GM21390 (cell line): ENCODE results near the gene SMCO1.
"Not testable (repeated sequence)": the region's sequence is repeated elsewhere in the genome, so short reads cannot be mapped to it uniquely, and the experiment has no call there.

Source experiments
- ATAC-seq: cut with Tn5 transposase; IDR thresholded peaks from one replicate; pipeline ENCODE4 v1.9.1; 2021; ENCODE audit not compliant: unreplicated experiment

Gene SMCO1

GRCh38 chr3:196523841-196524240 is 8.7 kb upstream of the SMCO1 start:
- ATAC-seq: no peak

GRCh38 chr3:196521291-196521690 is 6.1 kb upstream of the SMCO1 start:
- not testable (repeated sequence) for ATAC-seq

DNA sequence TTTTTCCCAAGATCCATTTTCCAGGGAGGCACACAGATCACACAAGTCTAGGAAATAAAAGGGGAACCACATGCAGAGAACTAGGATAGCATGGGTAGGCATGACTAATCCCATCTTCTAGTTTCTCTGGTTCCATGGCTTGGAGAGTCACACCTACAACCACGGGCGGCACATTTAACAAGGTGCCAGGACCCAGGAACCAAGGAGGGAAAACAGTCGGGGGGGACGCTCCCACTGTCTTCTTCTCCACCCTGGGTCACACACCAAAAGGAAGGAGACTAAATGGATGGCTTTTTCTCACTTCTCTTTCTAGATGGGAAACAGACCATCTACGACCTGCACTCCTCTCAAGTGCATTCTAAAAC is 4.6 kb upstream of the SMCO1 start:
- ATAC-seq: no peak

DNA sequence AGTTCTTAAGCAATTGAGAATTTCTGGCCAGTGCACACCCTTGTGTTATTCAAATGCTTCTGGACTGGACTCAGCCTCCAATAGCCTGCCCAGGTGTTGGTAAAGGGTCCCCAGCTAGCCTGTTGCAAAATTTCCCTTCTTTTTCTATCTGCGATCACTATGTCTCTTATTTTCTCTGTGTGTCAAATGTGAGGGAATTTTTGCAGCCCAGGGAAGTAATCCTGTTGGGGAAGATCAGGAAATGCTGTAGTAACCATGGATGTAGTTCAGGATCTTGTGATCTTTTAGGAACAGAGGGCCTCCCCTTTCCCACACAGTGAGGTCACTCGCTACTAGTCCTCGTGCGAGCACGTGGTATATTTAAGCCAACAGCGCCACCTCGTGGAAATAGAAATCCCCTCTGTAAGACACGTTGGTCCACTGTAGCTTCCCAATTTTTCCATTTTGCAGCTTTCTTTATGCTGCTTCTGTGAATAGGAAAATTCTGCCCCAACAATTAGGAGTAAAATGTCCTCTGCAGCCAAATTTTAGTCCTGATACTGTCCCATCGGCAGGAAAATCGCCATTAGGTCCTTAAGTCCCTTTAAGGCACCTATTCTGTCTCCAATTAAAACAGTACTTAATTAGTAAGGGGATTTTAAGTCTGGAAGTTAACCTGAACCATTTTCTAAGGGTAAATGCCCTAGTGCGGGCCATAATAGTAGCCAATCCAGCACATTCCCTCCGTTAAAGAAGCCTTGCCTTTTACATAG is 4.0 kb upstream of the SMCO1 start:
- no peak for ATAC-seq

- ATAC-seq: no peak
Observed at GRCh38 chr3:196517919-196518318, 2.8 kb upstream of the SMCO1 start.

GRCh38 chr3:196517162-196517800 is 2.1 kb upstream of the SMCO1 start:
- ATAC-seq: no peak

DNA sequence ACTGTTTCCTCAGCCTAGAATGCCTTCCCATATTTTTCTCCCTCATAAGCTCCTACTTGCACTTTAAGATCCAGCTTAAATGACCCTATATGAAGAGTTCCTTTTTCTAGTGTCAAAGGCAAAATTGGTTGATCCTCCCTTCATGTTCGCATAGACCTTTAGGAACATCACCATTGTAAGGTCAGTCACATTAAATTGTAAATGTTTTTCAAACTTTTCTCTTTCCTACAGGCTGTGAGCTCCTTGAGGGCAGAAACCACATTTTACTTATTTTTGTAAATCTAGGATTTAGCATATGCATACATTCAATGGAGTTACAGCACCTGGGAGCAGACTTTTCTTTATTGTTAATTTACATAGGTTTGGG is 813 bp downstream of the SMCO1 start:
- ATAC-seq: no peak

- ATAC-seq: no peak
Observed at GRCh38 chr3:196513697-196514349, 1.3 kb downstream of the SMCO1 start.

DNA sequence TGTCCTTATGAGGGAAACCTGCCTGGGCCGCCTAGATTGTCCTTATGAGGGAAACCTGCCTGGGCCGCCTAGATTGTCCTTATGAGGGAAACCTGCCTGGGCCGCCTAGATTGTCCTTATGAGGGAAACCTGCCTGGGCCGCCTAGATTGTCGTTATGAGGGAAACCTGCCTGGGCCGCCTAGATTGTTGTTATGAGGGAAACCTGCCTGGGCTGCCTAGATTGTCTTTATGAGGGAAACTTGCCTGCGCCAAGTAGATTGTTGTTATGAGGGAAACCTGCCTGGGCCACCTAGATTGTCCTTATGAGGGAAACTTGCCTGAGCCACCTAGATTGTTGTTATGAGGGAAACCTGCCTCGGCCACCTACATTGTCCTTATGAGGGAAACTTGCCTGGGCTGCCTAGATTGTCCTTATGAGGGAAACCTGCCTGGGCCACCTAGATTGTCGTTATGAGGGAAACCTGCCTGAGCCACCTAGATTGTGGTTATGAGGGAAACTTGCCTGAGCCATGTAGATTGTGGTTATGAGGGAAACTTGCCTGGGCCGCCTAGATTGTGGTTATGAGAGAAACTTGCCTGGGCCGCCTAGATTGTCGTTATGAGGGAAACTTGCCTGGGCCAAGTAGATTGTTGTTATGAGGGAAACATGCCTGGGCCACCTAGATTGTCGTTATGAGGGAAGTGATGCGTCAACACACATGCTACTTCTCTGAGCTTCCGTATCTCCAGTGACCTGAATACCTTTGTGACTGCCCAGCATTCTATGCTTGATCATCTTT is 3.3 kb downstream of the SMCO1 start:
- ATAC-seq: not testable (repeated sequence)

DNA sequence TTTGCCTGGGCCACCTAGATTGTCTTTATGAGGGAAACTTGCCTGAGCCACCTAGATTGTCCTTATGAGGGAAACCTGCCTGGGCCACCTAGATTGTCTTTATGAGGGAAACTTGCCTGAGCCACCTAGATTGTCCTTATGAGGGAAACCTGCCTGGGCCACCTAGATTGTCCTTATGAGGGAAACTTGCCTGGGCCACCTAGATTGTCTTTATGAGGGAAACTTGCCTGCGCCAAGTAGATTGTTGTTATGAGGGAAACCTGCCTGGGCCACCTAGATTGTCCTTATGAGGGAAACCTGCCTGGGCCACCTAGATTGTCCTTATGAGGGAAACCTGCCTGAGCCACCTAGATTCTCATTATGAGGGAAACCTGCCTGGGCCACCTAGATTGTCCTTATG is 4.0 kb downstream of the SMCO1 start:
- ATAC-seq: not testable (repeated sequence)

DNA sequence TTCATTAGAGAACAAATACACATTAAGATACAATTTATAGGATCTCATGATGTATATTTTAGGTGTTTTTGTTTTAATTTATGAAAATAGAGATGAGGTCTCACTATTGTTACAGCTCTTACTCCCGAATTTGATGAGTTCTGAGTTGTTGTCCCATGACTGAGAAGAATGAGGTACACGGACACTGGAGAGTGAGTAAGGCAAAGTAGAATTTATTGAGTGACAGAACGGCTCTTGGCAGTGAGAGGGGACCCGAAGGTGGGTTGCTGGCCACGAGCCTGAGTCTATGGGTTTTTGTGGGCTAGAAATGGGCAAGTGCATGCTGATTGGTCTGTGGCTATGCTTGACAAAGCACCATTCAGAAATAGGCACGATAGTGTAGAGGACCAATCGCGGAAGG is 8.5 kb downstream of the SMCO1 start:
- ATAC-seq: no peak

GRCh38 chr3:196504556-196504955 is 10.6 kb downstream of the SMCO1 start:
- ATAC-seq: no peak

DNA sequence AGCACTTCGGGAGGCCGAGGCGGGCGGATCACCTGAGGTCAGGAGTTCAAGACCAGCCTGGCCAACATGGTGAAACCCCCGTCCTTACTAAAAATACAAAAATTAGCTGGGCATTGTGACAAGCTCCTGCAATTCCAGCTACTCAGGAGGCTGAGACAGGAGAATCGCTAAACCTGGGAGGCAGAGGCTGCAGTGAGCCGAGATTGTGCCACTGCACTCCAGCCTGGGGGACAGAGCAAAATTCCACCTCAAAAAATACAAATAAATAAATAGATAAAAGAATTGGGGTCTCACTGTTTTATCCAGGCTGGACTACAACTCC is 11.1 kb downstream of the SMCO1 start:
- not testable (repeated sequence) for ATAC-seq

GRCh38 chr3:196503196-196504076 is 11.7 kb downstream of the SMCO1 start, which contains the start of gene RNF168:
TSS of gene RNF168 (minus strand) at chr3:196503768. CDS start at chr3:196503173, 595 bp downstream.
- peak; percentile 77 for ATAC-seq

- peak; percentile 6 for ATAC-seq
Observed at GRCh38 chr3:196502775-196503195, 12.4 kb downstream of the SMCO1 start.

DNA sequence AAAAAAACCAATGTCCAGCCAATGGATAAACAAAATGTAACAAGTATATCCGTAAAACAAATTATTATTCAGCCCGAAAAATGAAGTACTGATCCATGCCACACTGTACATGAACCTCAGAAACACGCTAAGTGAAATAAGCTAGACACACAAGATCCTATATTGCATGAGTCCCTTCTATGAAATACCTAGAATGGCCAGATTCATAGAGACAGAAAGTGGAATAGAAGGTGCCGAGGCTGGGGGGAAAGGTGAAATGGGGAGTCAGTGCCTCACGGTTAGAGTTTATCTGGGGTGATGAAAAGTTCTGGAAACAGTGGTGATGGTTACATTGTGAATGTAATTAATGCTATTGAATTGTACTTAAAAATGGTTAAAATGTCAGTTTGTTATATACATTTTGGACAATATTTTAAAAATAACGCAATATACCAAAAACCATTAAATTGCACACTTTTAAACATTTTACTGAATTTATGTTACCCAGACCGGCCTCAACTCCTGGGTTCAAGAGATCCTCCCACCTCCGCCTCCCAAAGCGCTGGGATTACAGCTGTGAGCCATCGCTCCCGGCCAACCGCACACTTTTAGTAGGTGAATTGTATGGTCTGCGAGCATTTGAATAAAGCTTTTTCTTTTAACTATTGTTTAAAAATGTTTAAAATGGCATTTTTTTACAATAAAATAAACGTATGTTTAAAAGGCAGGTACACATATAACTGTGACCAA is 13.7 kb downstream of the SMCO1 start:
- ATAC-seq: no peak

GRCh38 chr3:196499807-196500524 is 15.2 kb downstream of the SMCO1 start:
- no peak for ATAC-seq

DNA sequence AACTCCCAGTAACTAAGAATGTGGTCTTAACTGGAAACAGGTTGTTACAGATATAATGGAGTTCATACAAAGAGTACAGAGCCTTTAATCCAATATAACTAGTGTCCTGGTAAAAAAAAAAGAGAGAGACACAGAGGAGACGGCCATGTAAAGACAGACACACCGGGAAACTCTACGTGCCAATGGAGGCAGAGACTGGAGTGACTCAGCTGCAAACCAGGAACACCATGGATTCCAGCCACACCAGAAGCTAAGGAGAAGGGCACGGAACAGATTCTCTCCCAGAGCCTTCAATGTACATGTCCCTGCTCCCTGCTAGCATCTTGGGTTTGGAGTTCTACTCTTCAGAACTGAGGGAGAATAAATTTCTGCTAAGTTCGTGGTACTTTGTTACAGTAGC is 16.1 kb downstream of the SMCO1 start:
- ATAC-seq: no peak

DNA sequence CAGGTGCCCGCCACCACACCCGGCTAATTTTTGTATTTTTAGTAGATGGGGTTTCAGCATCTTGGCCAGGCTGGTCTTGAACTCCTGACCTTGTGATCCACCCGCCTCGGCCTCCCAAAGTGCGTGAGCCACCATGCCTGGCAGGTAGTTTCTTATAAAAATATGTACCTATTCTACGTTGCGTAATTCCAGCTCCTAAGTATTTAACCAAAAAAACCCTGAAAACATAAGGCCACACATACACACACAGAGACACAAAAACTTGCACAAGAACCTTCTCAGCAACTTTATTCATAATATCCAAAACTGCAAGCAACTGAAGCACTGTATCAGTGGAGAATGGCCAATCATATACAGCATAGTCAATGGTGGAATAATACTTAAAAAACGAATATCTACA is 16.8 kb downstream of the SMCO1 start:
- ATAC-seq: no peak
